Gastrocnemius medialis (tissue), 4 donors: ENCODE results near the gene IRF5. TPM values are rescaled to one million over a fixed set of nuclear protein-coding genes. Genes with fewer than 3 reads are reported as not detected.
"Not testable (repeated sequence)": the region's sequence is repeated elsewhere in the genome, so short reads cannot be mapped to it uniquely, and the experiment has no call there.

Source experiments
- ATAC-seq, 2 donors: fragments of 150-250 bp; one replicate each; pipeline ENCODE4 v1.9.1; 2016
- DNase-seq, 2 donors: peaks; one replicate each; pipeline ENCODE4 v3.0.0-alpha.2; 2019
- H3K27ac ChIP-seq, 4 donors: fragments of 200-600 bp; sonication (generic); 1 replicate in 1 of 4; 2 replicates in 3 of 4; pipeline ENCODE4 v1.5.1; 2016 to 2018; ENCODE audit warnings: mild to moderate bottlenecking in 2 of 4, moderate library complexity in 1 of 4
- H3K27me3 ChIP-seq, 3 donors: fragments of 200-600 bp; sonication (generic) in 2 of 3; 1 replicate in 1 of 3; 2 replicates in 2 of 3; pipeline versions ENCODE4 v1.5.1 to v1.6.0; 2016 to 2019; ENCODE audit warnings: mild to moderate bottlenecking in 1 of 3, moderate library complexity in 1 of 3
- H3K36me3 ChIP-seq, 2 donors: fragments of 200-600 bp; sonication (generic) in 1 of 2; one replicate each; pipeline ENCODE4 v1.5.1; 2017 to 2018
- H3K4me1 ChIP-seq, 2 donors: fragments of 200-600 bp; sonication (generic) in 1 of 2; one replicate each; pipeline ENCODE4 v1.5.1; 2016 to 2017; ENCODE audit warnings: mild to moderate bottlenecking in 2 of 2
- H3K4me3 ChIP-seq, 4 donors: fragments of 200-600 bp; sonication (generic) in 3 of 4; 1 replicate in 1 of 4; 2 replicates in 3 of 4; pipeline ENCODE4 v1.5.1; 2016 to 2019; ENCODE audit warnings: mild to moderate bottlenecking in 2 of 4
- H3K9me3 ChIP-seq, 3 donors: fragments of 200-600 bp; sonication (generic) in 2 of 3; 1 replicate in 1 of 3; 2 replicates in 2 of 3; pipeline ENCODE4 v1.5.1; 2016 to 2019
- POLR2A ChIP-seq, 2 donors: fragments of 450-650 bp; IDR thresholded peaks; one replicate each; pipeline ENCODE4 v1.6.1; 2017; ENCODE audit warnings: antibody characterized with exemption in 2 of 2, mild to moderate bottlenecking in 2 of 2, moderate library complexity in 2 of 2
- in situ Hi-C, 4 donors: fragments of 200-750 bp; cut with MboI; loops; one replicate each; pipeline versions ENCODE4 v1.15.0 to v1.8.0; 2017; ENCODE audit warnings: low sequenced_read_pairs in 4 of 4
- intact Hi-C: fragments of 100-400 bp; cut with DNase I; formaldehyde crosslinking; loops from one replicate; pipeline ENCODE4 v1.15.1; 2023; ENCODE audit warnings: low total_unique reads
- total RNA-seq, 4 donors: library from RNA; depleted of rRNA; stranded (reverse); fragments of >200 nt; gene quantifications; one replicate each; pipeline versions ENCODE4 v1.1.0 to v1.2.3, GENCODE V29; 2016
- TF ChIP-seq, protein P1 (sequence below), 5 experiments: fragments of 450-650 bp in 3 of 5; fragments of 200-600 bp in 2 of 5; sonication (generic) in 2 of 5; IDR thresholded peaks in 4 of 5; conservative IDR thresholded peaks in 1 of 5; 1 replicate in 4 of 5; 2 replicates in 1 of 5; pipeline ENCODE4 v1.5.1; 2016 to 2019; ENCODE audit warnings: antibody characterized with exemption in 5 of 5, mild to moderate bottlenecking in 3 of 5, moderate library complexity in 3 of 5

The IRF5 gene
- total RNA-seq, 4 donors from 2014 or later: 0.27 to 3.8 (median 2.8) TPM

DNA sequence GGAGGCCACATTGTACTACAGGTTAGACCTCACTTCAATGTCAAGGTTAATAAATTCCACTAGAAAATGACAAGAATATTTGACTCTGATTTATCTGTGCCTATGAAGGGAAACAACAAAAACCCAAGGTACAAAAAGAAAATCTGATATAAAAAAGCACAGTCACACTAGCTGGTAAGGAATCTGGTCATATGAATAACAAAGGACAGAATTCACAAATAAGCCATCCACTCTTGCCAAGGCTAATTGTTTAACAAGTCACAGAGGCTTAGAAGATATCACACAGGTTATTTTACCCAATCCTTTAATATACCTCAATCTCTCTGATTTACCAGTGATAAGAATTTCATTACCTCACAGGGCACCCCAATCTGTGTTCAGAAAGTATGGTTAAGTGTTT lies 47.9 kb downstream of the IRF5 start:
- no peaks in the 10 kb centered on the region for H3K9me3 ChIP-seq
- in situ Hi-C loops: no loop called here
- H3K4me1 ChIP-seq: no peaks in the 10 kb centered on the region
- H3K27ac ChIP-seq: no peak overlapping the region
- DNase-seq: no peak
- H3K4me3 ChIP-seq: no peak overlapping the region
- H3K27me3 ChIP-seq: no peaks in the 10 kb centered on the region
- intact Hi-C loops: no loop called here
- ATAC-seq: no peak
- peaks cover 10 to 70% of the 10 kb centered on the region in 2 donors for H3K36me3 ChIP-seq
- TF ChIP-seq, protein P1, sequence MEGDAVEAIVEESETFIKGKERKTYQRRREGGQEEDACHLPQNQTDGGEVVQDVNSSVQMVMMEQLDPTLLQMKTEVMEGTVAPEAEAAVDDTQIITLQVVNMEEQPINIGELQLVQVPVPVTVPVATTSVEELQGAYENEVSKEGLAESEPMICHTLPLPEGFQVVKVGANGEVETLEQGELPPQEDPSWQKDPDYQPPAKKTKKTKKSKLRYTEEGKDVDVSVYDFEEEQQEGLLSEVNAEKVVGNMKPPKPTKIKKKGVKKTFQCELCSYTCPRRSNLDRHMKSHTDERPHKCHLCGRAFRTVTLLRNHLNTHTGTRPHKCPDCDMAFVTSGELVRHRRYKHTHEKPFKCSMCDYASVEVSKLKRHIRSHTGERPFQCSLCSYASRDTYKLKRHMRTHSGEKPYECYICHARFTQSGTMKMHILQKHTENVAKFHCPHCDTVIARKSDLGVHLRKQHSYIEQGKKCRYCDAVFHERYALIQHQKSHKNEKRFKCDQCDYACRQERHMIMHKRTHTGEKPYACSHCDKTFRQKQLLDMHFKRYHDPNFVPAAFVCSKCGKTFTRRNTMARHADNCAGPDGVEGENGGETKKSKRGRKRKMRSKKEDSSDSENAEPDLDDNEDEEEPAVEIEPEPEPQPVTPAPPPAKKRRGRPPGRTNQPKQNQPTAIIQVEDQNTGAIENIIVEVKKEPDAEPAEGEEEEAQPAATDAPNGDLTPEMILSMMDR (IDR thresholded peaks at IDR 0.05 in 4 of 5, conservative IDR thresholded peaks at IDR 0.05 in 1 of 5): no peak
- no peak for TF ChIP-seq POLR2A (IDR thresholded peaks at IDR 0.05)

DNA sequence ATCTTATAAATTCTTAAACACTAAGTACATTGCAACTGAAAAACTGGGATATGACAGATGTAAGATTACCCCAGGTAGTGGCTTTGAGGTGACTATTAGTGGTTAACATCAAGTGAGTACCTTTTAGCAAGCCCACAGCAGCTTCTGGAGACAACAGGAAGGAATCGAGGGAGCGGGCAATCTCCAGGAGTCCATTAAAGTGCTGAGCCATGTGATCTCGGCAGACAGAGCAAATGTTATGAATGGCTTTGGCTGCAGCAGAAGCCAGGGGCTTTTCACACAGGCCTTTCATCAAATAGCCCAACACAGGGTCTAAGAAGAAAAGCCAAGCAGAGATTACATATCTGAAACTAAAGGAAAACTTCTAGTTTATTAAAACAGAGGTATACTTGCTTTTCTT lies 48.9 kb downstream of the IRF5 start:
- Histone ChIP-seq H3K27me3 (no peaks in the 10 kb centered on the region), H3K4me1 (no peaks in the 10 kb centered on the region), H3K9me3 (no peaks in the 10 kb centered on the region), H3K4me3 (no peak overlapping the region), H3K36me3 (peaks cover 9 to 71% of the 10 kb centered on the region in 2 donors), H3K27ac (no peak overlapping the region)
- DNase-seq: no peak
- TF ChIP-seq, protein P1 (IDR thresholded peaks at IDR 0.05 in 4 of 5, conservative IDR thresholded peaks at IDR 0.05 in 1 of 5): no peak
- no peak for TF ChIP-seq POLR2A (IDR thresholded peaks at IDR 0.05)
- no peak for ATAC-seq
- intact Hi-C loops (no loop called here), in situ Hi-C loops (no loop called here)

DNA sequence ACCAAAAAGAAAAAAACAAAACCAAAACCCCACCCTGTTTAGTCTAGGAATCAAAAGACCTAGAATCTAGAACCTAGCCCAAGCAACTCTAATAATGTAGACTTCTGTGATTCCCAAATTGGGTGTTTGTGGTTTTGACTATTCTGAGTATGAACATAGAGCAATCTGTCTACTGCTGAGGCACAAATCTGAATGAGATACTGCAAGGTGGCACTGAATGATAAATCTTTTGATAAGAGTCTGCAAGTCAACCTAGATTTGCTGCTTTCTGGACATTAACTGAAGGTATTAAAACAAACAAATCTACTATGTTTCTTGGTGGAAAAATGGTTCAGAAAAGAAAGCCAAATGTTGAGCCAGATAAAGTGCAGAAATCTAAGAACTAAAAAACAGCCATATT lies 50.6 kb downstream of the IRF5 start:
- no peak for DNase-seq
- Histone ChIP-seq H3K4me3 (no peak overlapping the region), H3K27me3 (no peaks in the 10 kb centered on the region), H3K9me3 (no peaks in the 10 kb centered on the region), H3K27ac (no peak overlapping the region), H3K4me1 (no peaks in the 10 kb centered on the region), H3K36me3 (peaks cover 3 to 66% of the 10 kb centered on the region in 2 donors)
- ATAC-seq: no peak
- intact Hi-C loops: no loop called here
- in situ Hi-C loops: no loop called here
- TF ChIP-seq POLR2A (IDR thresholded peaks at IDR 0.05): no peak
- TF ChIP-seq, protein P1 (IDR thresholded peaks at IDR 0.05 in 4 of 5, conservative IDR thresholded peaks at IDR 0.05 in 1 of 5): no peak

DNA sequence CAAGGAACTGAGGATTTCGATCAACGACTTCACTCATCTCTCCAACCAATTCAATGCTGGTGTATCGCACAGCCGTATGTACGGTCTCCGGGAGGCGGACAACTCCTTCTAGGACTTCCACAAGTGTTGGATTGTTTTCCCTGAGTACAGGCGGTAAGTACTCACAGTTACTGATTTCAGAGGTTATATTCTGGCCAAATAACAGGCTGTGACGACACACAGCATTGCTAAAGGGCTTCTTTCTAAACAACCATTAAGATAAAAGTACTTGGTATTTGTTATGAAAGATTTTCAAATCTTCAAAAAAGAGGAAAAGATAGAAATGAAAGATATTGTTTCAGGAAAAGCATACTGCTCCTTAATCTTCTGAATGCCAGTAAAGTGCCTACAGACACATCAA lies 52.2 kb downstream of the IRF5 start:
- Histone ChIP-seq H3K4me1 (no peaks in the 10 kb centered on the region), H3K27me3 (no peaks in the 10 kb centered on the region), H3K27ac (no peak overlapping the region), H3K36me3 (peaks cover 0 to 71% of the 10 kb centered on the region in 2 donors), H3K4me3 (no peak overlapping the region), H3K9me3 (no peaks in the 10 kb centered on the region)
- no peak for TF ChIP-seq POLR2A (IDR thresholded peaks at IDR 0.05)
- TF ChIP-seq, protein P1 (IDR thresholded peaks at IDR 0.05 in 4 of 5, conservative IDR thresholded peaks at IDR 0.05 in 1 of 5): no peak
- in situ Hi-C loops: no loop called here
- ATAC-seq (no peak), DNase-seq (no peak)
- intact Hi-C loops: no loop called here

DNA sequence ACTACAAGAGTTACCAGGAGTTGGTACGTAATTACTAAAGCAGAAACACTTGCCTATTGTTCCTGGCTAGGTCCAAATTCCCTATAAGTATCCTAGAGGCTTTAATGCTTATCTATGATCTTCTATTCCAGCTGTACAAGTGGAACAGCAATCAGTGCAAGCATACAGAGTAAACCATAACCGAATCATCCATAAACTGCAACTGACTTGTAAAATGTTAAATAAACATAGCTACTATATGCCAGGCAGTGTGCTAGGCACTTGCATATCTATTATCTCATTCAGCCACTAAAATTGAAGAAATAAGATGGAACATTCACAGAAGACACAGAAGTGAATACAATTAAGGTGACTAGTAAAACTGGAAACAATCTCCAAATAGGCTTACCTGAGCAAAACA lies 55.7 kb downstream of the IRF5 start:
- H3K36me3 ChIP-seq: peaks cover 0 to 86% of the 10 kb centered on the region in 2 donors
- ATAC-seq (no peak), DNase-seq (no peak)
- no peak overlapping the region for H3K27ac ChIP-seq
- TF ChIP-seq, protein P1 (IDR thresholded peaks at IDR 0.05 in 4 of 5, conservative IDR thresholded peaks at IDR 0.05 in 1 of 5): no peak
- H3K27me3 ChIP-seq: no peaks in the 10 kb centered on the region
- H3K4me3 ChIP-seq: no peak overlapping the region
- H3K4me1 ChIP-seq: no peaks in the 10 kb centered on the region
- in situ Hi-C loops (no loop called here), intact Hi-C loops (no loop called here)
- no peaks in the 10 kb centered on the region for H3K9me3 ChIP-seq

DNA sequence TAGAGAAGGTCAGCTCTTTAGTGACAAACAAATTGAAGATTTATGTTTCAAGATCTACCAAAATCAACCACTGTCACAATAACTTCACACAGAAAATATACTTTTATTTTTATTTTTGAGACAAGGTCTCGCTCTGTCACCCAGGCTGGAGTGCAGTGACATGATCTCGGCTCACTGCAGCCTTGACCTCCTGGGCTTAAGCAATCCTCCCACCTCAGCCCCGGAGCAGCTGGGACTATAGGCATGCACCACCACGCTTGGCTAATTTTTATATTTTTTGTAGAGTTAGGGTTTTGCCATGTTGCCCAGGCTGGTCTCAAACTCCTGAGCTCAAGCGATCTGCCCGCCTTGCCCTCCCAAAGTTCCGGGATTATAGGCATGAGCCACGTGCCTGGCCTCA lies 56.8 kb downstream of the IRF5 start:
- peaks cover 0 to 83% of the 10 kb centered on the region in 2 donors for H3K36me3 ChIP-seq
- H3K4me3 ChIP-seq, H3K27me3 ChIP-seq, H3K4me1 ChIP-seq, ATAC-seq, intact Hi-C loops, H3K27ac ChIP-seq, DNase-seq, H3K9me3 ChIP-seq, in situ Hi-C loops: not testable (repeated sequence)
